Measurements from ENCODE around the gene CCDC160.
"Not testable (repeated sequence)": the region's sequence is repeated elsewhere in the genome, so short reads cannot be mapped to it uniquely, and the experiment has no call there.

CCDC160 gene

GRCh38 chrX:134236626-134237614 lies at the start of gene CCDC160:
CCDC160 (plus strand) TSS chrX:134237182; CDS start chrX:134244801, 7,619 bp downstream.
- DNase-seq, result peak; percentile 39 to 86 (median 72)
- intact Hi-C loops (cut with DNase I), result no loop called here

DNA sequence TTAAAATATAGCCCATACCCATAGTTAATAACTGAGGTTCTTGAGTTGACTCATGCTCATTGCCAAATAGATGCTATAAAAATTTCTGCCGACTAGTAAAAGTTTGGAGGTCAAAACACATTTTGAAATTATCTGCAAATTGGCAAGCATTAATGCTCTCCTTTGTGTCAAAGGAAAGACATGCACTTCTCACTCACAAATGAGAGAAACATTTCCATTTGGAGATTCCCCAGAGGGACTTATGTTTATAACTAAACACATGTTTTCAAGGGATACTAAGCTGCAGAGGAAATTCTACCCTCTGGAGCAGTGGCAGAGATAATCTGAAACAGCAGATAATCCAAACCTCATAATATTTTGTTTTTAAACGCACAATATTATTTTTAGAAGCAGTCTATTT lies 45.7 kb upstream of the CCDC160 start:
- intact Hi-C loops (cut with DNase I), result no loop called here
- DNase-seq, result no peak

DNA sequence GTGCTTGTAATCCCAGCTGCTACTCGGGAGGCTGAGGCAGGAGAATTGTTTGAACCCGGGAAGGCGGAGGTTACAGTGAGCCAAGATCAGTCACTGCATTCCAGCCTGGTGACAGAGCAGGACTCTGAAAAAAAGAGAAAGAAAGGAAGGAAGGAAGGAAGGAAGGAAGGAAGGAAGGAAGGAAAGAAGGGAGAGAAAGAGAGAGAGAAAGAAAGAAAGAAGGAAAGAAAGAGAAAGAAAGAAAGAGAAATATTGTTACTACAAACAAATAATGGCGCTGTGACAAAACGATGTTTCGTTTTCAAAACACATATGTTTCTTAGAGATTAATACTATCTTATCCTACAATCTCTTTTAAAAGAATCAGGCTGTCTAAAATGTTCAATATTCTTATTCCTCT lies 42.1 kb upstream of the CCDC160 start:
- DNase-seq, result no peak
- intact Hi-C loops (cut with DNase I), result no loop called here

DNA sequence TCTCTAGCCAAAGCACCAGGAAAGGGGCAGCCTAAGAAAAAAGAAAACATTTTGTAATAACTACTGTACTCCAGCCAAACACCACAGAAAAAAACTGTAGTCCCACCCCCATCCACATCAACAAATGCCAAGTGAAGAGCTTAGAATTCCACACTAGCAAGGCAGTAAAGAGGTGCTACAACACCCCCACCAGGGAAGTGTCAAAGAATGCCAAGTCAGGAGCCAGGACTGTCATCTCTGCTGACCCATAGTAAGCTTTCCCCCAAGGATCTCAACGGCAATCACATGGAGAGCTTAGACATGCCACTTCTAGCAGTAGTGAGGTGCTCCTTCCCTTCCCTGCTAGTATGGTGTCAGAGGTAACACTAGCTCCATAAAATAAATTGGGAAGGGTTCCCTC lies 34.4 kb upstream of the CCDC160 start:
- intact Hi-C loops (cut with DNase I), result no loop called here
- DNase-seq, result no peak

DNA sequence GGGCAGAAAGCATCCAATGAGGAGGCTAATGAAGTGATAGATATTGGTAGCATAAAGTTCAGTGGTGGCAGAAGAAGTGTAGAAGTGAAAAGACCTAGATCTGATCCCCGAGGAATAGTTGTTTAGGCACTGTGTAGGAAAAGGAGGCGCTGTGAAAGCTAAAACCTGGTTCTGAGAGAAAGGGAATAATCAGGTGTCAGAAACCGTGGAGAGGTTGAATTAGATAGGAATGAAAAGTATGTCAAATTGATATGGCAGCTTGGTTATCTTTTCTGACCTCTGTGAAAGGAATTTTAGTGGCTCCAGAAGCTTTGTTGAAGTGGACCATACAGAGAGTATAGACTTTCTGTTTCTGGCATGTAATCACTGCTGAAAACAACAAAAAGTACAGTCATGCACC lies 30.8 kb upstream of the CCDC160 start:
- intact Hi-C loops (cut with DNase I), result no loop called here
- no peak for DNase-seq

DNA sequence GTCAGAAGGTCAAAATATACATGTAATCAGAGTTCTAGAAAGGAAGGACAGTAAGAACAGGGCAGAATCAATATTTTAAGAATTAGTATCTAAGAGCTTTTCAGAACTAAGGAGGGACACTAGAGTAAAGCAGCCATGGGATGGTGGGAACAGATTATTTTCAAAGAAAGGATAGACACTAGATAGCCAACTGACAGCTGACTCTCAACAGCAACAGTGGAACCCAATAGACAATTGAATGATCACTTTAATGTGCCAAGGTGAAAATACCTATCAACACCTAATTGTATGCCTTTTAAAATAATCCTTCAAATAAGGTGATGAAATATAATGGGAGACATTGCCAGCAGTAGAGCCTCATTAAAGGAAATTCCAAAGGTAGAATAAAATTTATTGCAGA lies 26.5 kb upstream of the CCDC160 start:
- intact Hi-C loops (cut with DNase I), result no loop called here

DNA sequence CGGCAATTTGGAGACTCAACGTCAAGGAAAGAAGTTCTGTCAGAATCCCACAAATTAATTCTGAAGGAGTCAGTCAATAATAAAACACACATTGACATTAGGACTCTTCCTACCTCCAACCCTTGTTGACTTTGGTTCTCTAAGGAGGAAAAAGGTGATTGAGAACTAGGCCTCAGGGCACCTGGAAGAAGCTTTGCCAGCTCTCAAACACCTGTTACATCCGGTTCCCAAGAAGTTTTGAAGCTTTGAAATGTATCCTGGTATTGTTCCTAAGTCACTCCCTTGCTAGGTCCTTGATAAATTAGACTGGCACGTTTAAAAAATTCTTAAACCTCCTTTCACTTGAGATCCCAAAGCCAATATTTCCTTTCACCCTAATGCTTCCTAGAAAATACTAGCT lies 1.7 kb upstream of the CCDC160 start:
- DNase-seq, result no peak
- intact Hi-C loops (cut with DNase I), result no loop called here

More for the DNA sequence above, 26.5 kb upstream of the CCDC160 start:
- DNase-seq, result no peak

- DNase-seq; intact Hi-C loops (cut with DNase I): not testable (repeated sequence)
Observed at GRCh38 chrX:134238144-134238543, 1.2 kb downstream of the CCDC160 start.

DNA sequence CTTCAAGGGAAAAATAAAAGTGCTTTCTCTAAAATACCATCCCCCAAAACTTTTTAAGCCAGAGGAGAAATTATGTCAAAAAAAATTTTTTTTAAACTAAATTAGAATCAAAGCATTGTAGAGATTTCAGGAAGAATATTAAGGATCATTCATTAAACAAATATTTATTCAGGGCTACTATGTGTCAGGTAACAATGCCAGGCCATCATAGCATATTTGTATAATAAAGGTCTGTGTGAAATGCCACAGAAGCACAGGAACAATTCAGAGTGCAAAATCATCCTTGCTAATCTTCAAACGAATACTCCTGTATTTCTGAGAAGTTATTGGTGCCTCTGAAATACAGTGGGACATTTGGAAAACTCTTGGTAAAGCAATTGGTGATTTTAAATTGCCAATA lies 2.0 kb downstream of the CCDC160 start:
- no peak for DNase-seq
- intact Hi-C loops (cut with DNase I), result no loop called here

DNA sequence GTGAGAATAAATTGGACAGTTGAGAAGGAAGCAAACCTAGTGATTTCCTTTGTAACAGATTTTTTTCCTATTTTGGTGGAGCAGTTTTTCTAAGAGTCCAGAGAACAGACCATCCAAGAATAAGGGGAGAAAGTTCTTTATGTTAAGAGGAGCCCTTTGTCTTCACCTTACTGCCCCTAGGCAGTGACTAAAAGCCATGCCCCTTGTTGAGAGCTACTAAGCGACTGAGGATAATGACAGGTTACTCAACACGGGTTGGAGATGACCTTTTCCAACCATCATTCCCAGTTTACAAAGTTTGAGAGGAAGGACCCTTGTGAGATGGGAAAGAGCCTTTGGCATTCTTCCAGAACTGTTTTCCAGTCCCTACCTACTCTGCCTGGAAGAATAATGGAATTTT lies 3.2 kb downstream of the CCDC160 start:
- no peak for DNase-seq
- intact Hi-C loops (cut with DNase I), result no loop called here

- intact Hi-C loops (cut with DNase I), result no loop called here
- DNase-seq, result no peak
Observed at GRCh38 chrX:134241960-134242619, 5.1 kb downstream of the CCDC160 start.

DNA sequence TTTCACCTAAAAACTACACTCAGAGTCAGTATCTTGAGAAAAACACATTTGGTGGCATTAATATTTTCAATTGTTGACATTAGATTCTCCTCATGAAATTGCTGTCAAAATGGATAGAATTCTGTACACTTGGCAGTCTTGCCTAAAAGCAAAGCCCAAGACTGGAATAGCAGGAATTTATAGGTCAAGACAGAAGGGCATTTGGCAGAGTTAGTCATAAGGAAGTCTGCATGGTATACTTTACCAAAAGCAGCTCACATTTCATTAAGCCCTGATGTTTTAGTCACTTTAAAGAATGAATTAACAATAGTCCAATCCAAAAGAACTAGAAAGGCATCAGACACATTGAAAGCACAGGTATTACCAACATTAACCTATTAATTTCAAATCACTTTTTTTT lies 7.1 kb downstream of the CCDC160 start:
- DNase-seq, result no peak
- intact Hi-C loops (cut with DNase I), result no loop called here

DNA sequence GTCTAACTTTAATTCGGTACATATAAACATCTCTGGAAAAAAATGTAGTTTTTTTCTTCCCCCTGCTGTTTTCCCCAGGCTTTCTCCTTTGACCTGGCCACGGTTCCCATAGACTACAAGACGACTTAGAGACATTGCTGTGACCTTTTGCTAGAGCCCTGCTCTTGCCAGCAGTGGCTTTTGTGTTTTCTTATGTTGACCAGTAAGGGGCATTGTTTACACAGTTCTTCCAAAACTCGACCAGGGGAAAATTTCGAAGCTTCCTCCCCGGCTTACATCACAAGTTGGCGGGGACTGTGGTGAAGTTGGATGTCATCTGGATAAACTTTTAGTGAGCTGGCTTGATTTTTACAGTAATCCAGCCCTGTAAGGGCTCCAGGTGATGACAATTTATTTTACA lies 9.3 kb downstream of the CCDC160 start:
- intact Hi-C loops (cut with DNase I), result no loop called here
- DNase-seq, result peak in 17 of 42 donors; percentile 5 to 61 (median 21)

DNA sequence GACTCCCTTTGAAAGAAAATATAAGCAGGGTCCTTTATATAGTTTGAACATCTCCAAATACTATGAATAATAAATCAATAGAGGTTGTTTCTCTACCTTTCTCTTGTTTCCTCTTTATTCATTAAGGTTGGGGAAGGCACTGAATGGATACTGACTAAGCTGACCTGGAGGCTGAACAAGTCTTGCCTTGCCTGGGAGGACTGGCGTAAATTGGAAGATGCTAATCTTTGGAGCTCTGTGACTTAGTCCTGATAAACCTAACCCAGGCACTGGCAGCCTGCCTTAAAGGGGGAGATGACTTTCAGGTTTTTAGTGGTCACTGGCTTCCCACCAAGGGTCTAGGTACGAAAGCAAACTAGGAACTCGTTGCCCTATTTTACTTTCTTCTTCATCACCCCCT lies 10.5 kb downstream of the CCDC160 start:
- intact Hi-C loops (cut with DNase I), result no loop called here

GRCh38 chrX:134249241-134249640 lies 12.3 kb downstream of the CCDC160 start:
- intact Hi-C loops (cut with DNase I), result no loop called here
- DNase-seq, result no peak

More for the DNA sequence above, 10.5 kb downstream of the CCDC160 start:
- no peak for DNase-seq

DNA sequence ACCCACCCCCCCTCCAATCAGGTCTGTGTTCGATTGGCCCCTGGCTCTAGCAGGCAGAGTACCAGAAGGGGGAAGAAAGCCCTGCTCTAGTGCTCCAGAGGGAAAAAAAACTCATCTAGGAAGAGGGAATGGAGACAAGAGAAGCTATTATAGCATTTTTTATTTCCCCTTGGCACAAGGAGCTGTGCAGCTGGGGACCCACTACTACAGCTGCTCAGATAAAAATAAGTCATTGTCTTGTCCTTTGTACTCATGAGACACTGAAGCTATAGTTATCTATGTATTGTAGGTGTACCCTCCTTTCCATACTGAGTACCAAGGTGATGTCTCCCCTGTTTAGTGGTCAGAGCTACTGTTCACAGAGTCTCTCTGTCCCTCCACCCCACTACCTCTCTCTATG lies 14.3 kb downstream of the CCDC160 start:
- DNase-seq, result peak in 19 of 42 donors; percentile 2 to 59 (median 24)
- intact Hi-C loops (cut with DNase I), result loop anchor here (10.0 kb wide), 1 partner anchor 144 kb away; no protein-coding TSS in a partner anchor

DNA sequence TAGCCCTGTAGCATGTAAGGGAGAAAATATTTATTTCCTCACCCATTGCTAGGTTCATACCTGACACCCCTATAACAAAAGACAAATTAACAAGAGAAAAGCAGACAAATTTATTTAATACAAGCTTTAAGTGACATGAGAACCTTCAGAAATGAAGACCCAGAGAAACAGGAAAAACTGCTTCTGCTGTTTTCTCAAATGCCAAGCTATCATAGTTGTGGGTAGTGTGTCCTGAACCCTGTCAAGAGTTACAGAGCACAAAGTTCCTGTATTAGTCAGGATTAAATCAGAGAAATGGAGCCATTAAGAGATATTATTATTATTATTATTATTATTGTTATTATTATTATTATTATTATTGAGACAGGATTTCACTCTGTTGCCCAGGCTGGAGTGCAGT lies 17.5 kb downstream of the CCDC160 start:
- DNase-seq, result no peak
- intact Hi-C loops (cut with DNase I), result loop anchor here (10.0 kb wide), 1 partner anchor 140 kb away; no protein-coding TSS in a partner anchor

- intact Hi-C loops (cut with DNase I), result loop anchor here (10.0 kb wide), 1 partner anchor 139 kb away; no protein-coding TSS in a partner anchor
- no peak for DNase-seq
Observed at GRCh38 chrX:134255555-134255954, 18.6 kb downstream of the CCDC160 start.

- no peak for DNase-seq
- intact Hi-C loops (cut with DNase I), result loop anchor here (10.0 kb wide), 1 partner anchor 138 kb away; no protein-coding TSS in a partner anchor
Observed at GRCh38 chrX:134256684-134257083, 19.7 kb downstream of the CCDC160 start.

GRCh38 chrX:134258202-134258601 lies 21.2 kb downstream of the CCDC160 start:
- intact Hi-C loops (cut with DNase I), result loop anchor here (10.0 kb wide), 1 partner anchor 137 kb away; no protein-coding TSS in a partner anchor
- no peak for DNase-seq
